ENCODE results near the gene HYKK. TPM values are rescaled to one million over a fixed set of nuclear protein-coding genes. Genes with fewer than 3 reads are reported as not detected.
A peak's percentile ranks its signal among the peaks of the same experiment; 100 is the strongest.

Gene HYKK
- total RNA-seq, 1 donor from 2014 or later: 2.8 TPM

DNA sequence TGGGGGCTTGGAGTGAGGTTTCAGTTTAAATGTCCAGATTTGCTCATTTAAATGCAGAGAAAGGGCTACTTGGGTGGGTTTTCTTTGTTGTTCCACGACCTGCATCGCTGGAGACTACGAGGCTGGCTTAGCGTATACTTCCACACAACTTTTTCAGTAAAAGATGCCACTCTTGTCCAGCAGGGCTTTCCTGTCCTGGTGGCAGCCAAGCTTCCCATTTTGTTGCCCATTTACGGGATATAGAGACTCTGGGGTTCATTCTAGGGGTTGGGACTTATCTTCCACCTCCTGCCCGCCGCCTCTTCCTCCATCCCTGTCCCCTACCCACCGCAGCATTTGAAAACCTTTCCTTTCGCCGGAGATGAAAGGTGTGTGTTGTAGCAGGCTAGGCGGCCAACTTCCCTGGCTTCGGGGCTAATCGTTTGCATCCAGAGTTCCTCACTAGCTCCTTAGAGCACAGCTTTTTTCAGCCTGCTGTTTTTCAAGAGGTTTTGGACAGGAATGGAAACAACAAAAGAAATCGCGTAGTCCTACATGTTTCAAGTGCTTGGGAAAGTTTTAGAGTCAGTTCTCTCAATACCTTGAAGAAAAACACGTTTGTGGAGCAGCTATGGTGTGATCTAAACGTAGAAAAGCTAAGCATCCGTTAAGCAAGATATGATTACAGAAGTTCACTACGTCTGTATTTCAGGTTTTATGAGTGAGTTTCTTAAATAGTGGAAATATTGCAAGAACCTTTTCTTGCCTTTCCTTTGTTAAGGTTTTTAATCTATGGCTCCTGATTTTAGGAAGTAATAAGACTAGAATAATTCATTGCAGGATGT lies 58.8 kb downstream of the HYKK start:
- peaks cover 10% of the 10 kb centered on the region for H3K27me3 Mint-ChIP-seq (ENCODE audit: unreplicated experiment)
- H3K27ac Mint-ChIP-seq (ENCODE audit: unreplicated experiment): peak overlapping the region; percentile 87
- H3K4me1 Mint-ChIP-seq (ENCODE audit: low read depth, unreplicated experiment): peaks cover 8% of the 10 kb centered on the region
- peaks cover 10% of the 10 kb centered on the region for H3K9me3 Mint-ChIP-seq (ENCODE audit: unreplicated experiment)
- DNase-seq: peak; percentile 20
- TF ChIP-seq, protein P1, sequence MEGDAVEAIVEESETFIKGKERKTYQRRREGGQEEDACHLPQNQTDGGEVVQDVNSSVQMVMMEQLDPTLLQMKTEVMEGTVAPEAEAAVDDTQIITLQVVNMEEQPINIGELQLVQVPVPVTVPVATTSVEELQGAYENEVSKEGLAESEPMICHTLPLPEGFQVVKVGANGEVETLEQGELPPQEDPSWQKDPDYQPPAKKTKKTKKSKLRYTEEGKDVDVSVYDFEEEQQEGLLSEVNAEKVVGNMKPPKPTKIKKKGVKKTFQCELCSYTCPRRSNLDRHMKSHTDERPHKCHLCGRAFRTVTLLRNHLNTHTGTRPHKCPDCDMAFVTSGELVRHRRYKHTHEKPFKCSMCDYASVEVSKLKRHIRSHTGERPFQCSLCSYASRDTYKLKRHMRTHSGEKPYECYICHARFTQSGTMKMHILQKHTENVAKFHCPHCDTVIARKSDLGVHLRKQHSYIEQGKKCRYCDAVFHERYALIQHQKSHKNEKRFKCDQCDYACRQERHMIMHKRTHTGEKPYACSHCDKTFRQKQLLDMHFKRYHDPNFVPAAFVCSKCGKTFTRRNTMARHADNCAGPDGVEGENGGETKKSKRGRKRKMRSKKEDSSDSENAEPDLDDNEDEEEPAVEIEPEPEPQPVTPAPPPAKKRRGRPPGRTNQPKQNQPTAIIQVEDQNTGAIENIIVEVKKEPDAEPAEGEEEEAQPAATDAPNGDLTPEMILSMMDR (IDR thresholded peaks at IDR 0.05; ENCODE audit: partially characterized antibody, unreplicated experiment): peak; percentile 11
- H3K36me3 Mint-ChIP-seq (ENCODE audit: unreplicated experiment): no peaks in the 10 kb centered on the region
- H3K4me3 Mint-ChIP-seq (ENCODE audit: unreplicated experiment): peak overlapping the region; percentile 97

DNA sequence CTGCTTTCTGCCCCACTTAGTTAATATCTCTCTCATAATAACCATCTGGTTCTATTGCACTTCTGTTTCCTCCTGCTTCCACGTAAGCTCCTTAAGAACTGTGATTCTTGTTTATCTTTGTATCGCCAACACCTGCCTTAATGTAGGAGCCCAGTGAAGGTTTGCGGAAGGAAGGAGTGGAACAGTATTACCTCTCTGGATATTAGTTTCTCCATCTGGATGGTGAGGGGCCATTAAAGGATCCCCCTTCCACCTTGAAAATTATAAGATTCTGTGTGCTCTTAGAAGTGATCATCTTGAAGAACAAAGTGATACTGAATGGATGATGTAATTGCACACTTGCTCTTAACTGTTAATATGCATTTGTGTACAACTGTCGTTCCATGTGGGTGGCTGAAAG lies 60.2 kb downstream of the HYKK start:
- no peak for DNase-seq
- Mint-ChIP-seq H3K27ac (ENCODE audit: unreplicated experiment) (peak overlapping the region; percentile 64), H3K27me3 (ENCODE audit: unreplicated experiment) (peaks cover 10% of the 10 kb centered on the region), H3K4me1 (ENCODE audit: low read depth, unreplicated experiment) (peaks cover 9% of the 10 kb centered on the region), H3K36me3 (ENCODE audit: unreplicated experiment) (no peaks in the 10 kb centered on the region), H3K4me3 (ENCODE audit: unreplicated experiment) (peak overlapping the region; percentile 97), H3K9me3 (ENCODE audit: unreplicated experiment) (peaks cover 10% of the 10 kb centered on the region)
- TF ChIP-seq, protein P1 (IDR thresholded peaks at IDR 0.05; ENCODE audit: partially characterized antibody, unreplicated experiment): no peak

DNA sequence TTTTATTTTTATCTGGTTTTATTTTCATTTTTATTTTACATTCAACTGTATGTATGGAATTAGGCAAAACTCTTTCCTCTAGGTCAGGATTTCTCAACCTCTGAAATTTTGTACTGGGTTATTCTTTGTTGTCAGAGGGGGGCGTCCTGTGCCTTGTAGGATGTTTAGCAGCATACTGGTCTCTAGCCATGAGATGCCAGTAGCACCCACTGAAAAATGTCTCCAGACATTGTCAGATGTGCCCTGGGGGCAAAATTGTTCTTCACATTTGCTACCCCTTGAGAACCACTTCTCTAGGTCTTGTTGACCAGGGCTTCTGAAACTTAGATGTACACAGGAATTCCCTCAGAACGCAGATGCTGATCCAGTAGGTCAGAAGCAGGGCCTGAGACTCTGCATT lies 63.3 kb downstream of the HYKK start:
- no peak for DNase-seq
- peaks cover 9% of the 10 kb centered on the region for H3K9me3 Mint-ChIP-seq (ENCODE audit: unreplicated experiment)
- H3K4me3 Mint-ChIP-seq (ENCODE audit: unreplicated experiment): no peak overlapping the region
- TF ChIP-seq, protein P1 (IDR thresholded peaks at IDR 0.05; ENCODE audit: partially characterized antibody, unreplicated experiment): no peak
- H3K27me3 Mint-ChIP-seq (ENCODE audit: unreplicated experiment): peaks cover 8% of the 10 kb centered on the region
- H3K4me1 Mint-ChIP-seq (ENCODE audit: low read depth, unreplicated experiment): peaks cover 7% of the 10 kb centered on the region
- no peak overlapping the region for H3K27ac Mint-ChIP-seq (ENCODE audit: unreplicated experiment)
- H3K36me3 Mint-ChIP-seq (ENCODE audit: unreplicated experiment): no peaks in the 10 kb centered on the region

DNA sequence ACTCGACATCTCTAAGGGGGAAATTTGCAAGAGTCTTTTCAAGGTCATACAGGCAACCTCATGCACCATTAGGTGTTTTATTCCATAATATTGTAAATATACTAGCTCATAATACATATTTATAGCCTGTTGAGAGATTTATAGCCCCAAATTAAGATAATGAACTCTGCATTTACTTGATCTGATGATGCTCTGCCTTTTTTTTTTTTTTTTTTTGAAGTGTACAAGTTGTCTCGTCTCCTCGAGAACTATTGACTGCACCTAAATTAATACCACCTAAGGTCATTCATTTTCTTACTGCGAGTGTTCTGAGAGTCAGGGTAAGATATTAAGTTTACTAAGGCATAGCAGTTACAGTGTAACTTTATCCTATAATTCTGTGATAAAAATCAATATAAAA lies 64.0 kb downstream of the HYKK start:
- Mint-ChIP-seq H3K9me3 (ENCODE audit: unreplicated experiment) (peaks cover 3% of the 10 kb centered on the region), H3K36me3 (ENCODE audit: unreplicated experiment) (no peaks in the 10 kb centered on the region), H3K27me3 (ENCODE audit: unreplicated experiment) (peaks cover 3% of the 10 kb centered on the region), H3K4me3 (ENCODE audit: unreplicated experiment) (no peak overlapping the region), H3K4me1 (ENCODE audit: low read depth, unreplicated experiment) (peaks cover 7% of the 10 kb centered on the region), H3K27ac (ENCODE audit: unreplicated experiment) (no peak overlapping the region)
- TF ChIP-seq, protein P1 (IDR thresholded peaks at IDR 0.05; ENCODE audit: partially characterized antibody, unreplicated experiment): no peak
- DNase-seq: no peak

DNA sequence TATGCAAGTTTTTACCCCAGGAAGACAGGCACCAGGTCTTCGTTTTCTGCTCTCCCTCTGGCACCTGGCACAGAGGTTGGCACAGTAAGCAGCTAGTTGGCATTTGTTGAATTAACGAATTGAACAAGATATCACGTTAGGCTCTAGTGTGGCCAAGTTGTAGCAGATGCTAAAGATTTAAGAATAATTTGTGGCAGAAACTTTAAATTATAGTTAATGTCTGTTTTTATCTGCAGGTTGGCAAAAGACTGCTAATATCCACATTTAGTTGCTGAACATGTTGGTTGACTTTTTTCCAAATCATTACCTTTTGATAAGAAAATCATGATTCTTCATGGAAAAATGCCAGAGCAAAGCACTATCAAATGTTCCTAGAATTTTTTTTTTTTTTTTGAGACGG lies 66.0 kb downstream of the HYKK start:
- Mint-ChIP-seq H3K27me3 (ENCODE audit: unreplicated experiment) (peaks cover 2% of the 10 kb centered on the region), H3K9me3 (ENCODE audit: unreplicated experiment) (no peaks in the 10 kb centered on the region), H3K4me1 (ENCODE audit: low read depth, unreplicated experiment) (peaks cover 1% of the 10 kb centered on the region), H3K36me3 (ENCODE audit: unreplicated experiment) (no peaks in the 10 kb centered on the region), H3K27ac (ENCODE audit: unreplicated experiment) (no peak overlapping the region), H3K4me3 (ENCODE audit: unreplicated experiment) (no peak overlapping the region)
- TF ChIP-seq, protein P1 (IDR thresholded peaks at IDR 0.05; ENCODE audit: partially characterized antibody, unreplicated experiment): no peak
- no peak for DNase-seq

All from glutamatergic neuron (in vitro differentiated cells).